Left kidney (tissue), 2 donors: Measurements from ENCODE around the gene SERINC5. TPM values are rescaled to one million over a fixed set of nuclear protein-coding genes. Genes with fewer than 3 reads are reported as not detected.

Experiments used
- DNase-seq: peaks from one replicate; pipeline ENCODE4 v3.0.0-alpha.2; 2013
- polyA plus RNA-seq: library from polyadenylated mRNA; unstranded; fragments of 120-200 nt; gene quantifications from one replicate; pipeline ENCODE4 v1.2.1, GENCODE V29; 2013; ENCODE audit not compliant: insufficient read length

The SERINC5 gene
- polyA plus RNA-seq, 1 donor: 58.5 TPM

GRCh38 chr5:80068246-80068636 lies 187.6 kb downstream of the SERINC5 start:
- no peak for DNase-seq

- DNase-seq: no peak
Observed at GRCh38 chr5:80067531-80068245, 188.2 kb downstream of the SERINC5 start.

DNA sequence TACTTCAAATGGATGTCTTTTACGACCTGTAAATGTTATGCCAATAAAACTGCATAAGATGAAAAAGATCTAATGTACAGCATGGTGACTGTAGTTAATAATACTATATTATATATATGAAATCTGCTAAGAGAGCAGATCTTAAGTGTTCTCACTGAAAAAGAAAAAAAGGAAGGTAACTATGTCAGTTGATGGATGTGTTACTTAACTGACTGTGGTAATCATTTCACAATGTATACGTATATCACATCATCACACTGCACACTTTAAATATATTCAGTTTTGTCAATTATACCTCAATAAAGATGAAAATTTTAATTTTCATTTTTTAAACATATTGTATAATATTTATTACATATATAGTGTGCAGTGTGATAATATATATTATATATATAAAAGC lies 188.8 kb downstream of the SERINC5 start:
- no peak for DNase-seq

DNA sequence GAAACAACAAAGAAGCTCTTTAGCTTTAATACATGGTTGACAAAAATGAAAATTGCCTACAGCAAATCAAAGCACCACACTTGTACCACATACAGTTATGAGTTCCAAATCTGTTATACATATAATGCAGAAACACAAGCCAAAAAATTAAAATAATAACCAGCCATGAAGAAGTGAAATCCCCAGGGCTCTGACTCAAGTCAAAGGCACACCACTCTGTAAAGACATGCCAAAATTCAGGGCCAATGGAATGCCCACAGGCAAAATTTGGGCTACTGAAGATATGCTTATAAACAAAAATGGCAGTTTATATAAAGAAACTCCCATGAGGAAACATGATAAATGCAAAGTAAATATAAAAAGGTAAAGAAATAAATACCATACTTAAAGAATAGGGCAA lies 191.7 kb downstream of the SERINC5 start:
- no peak for DNase-seq

Other genes starting within 250 kb of the SERINC5 start
- 17.7 TPM for gene THBS4, start 220.7 kb downstream of the SERINC5 start, polyA plus RNA-seq
- not detected for gene SPZ1, start 64.0 kb upstream of the SERINC5 start, polyA plus RNA-seq
- gene ZFYVE16, start 152.0 kb upstream of the SERINC5 start, polyA plus RNA-seq: 102 TPM
- 4.2 TPM for gene FAM151B, start 232.1 kb upstream of the SERINC5 start, polyA plus RNA-seq